HG02943 (cell line): ENCODE measurements around the gene PIGP.
A peak's percentile ranks its signal among the peaks of the same experiment; 100 is the strongest.
"Not testable (repeated sequence)": the region's sequence is repeated elsewhere in the genome, so short reads cannot be mapped to it uniquely, and the experiment has no call there.

Source experiments
- ATAC-seq: cut with Tn5 transposase; IDR thresholded peaks from one replicate; pipeline ENCODE4 v1.9.1; 2021; ENCODE audit warnings: mild to moderate bottlenecking, low read depth, moderate library complexity; ENCODE audit not compliant: unreplicated experiment

The PIGP gene

DNA sequence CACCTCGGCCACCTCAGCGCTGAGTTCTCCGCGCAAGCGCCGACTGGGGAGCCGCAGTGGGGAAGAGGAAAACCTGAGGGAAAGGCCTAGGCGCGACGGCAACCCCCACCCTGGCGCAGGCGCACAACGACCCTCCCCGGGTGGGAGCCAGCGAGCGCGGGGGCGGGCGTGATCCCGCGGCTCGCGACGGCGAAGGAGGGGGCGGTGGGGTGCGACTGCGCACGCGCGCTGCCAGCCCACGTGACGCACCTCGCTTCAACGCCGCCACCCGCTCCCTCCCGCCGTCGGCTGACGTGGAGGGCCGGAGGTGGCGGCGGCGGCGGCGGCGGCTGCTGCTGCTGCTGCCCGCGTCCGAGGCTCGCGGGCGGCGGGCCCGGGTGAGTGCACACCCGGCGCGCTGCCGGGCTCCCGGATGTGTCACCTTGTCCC, at the start of gene PIGP, which contains the start of gene TTC3:
TSS of gene PIGP (minus strand) at position 84 of the 429 bp plus-strand sequence. CDS start 556 bp downstream, outside the sequence.
TSS of gene TTC3 (plus strand) at position 267 of the 429 bp plus-strand sequence. CDS start 14,004 bp downstream, outside the sequence.
- peak; percentile 66 for ATAC-seq

DNA sequence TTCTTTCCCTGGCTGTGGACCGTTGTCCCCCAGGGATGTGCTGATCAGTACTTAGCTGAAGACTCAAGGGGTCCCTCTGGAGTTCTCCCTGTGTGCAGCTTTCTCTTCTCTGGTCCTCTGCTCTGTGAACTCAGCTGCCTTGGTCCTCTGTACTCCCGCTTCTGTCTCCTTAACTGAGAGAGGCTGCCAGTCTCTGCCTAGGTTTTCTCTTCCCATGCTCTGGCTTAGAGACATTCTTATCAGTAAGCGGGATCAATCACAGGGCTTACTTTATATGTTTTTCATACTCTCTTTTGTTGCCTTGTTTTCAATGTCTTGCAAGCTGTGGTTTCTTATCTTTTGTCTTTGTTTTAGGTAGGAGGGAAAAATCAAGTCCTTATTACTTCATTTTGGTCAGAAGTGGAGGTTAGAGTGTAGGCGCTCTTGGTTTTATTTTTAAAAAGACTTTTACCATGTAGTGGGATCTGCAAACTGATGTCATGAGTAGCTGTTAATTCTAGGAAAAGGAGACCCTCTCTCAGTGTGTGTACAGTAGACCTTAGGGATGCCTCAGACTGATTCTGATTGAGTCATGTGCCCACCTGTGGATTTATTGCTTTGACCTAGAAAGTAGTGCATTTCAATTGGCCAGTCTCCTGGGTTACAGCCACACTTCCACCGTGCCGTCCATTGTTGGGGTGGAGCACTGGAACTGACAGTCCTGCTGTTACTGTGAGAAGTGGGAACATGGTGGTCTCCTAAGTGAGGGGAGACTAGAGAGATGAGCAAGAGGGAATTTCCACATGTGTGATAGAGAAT, 46.7 kb upstream of the PIGP start:
- ATAC-seq = no peak

DNA sequence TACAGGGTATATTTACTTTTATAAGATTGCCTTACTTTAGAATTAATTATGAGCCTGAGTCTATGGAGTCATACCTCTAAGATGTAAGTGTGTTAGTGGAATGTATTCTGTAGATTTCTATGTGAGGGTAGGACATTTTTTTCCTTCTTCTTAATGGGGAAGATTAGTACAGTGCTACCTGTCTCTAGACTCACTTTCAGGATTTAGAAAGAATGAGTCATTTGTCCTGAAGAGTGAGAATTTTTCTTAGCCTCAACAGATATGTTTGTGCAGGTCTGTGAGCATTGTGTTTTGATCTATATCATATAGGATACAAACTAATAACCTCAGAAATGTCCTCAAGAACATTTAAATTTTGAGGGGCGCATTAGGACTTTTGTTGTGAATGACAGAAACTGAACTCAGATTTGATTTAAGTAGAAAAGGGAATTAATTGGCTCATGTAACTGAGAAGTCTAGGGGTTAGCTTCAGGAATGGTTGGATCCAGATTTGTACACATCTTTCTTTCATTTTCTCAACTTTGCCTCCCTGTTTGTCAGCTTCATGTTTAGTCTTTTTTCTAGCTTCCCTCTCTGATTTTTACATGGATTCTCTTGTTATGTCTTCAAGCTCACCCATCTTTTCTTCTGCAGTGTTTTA, 45.4 kb upstream of the PIGP start:
- ATAC-seq = no peak

DNA sequence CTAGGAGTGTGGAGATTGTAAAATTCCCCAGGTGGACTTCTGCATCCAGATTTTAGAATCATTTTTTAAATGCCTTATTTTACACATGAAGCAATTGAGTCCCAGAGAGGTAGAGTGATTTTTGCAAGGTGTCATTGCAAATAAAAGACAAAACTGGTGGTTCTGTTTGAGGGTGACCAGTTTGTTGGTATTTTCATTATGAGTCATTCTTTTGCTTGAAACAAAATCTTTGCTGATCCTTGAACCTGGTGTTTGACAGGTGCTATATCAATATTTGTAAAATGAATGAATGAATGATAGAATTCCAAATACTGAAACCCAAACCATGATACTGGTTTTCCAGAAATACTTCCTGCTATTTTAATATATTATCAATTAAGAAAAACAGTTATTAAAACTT, 44.3 kb upstream of the PIGP start:
- ATAC-seq = no peak

DNA sequence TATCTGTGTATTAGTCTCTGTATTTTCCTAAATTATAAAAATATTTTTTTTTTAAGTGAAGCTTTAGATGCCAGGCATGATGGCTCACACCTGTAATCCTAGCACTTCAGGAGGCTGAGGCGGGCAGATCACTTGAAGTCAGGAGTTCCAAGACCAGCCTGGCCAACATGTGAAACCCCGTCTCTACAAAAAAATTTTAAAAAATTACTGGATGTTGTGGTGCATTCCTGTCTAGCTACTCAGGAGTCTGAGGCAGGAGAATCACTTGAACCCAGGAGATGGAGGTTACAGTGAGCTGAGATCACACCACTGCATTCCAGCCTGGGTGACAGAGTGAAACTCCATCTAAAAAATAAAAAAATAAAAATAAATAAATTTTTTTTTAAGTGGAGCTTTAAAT, 43.6 kb upstream of the PIGP start:
- not testable (repeated sequence) for ATAC-seq

DNA sequence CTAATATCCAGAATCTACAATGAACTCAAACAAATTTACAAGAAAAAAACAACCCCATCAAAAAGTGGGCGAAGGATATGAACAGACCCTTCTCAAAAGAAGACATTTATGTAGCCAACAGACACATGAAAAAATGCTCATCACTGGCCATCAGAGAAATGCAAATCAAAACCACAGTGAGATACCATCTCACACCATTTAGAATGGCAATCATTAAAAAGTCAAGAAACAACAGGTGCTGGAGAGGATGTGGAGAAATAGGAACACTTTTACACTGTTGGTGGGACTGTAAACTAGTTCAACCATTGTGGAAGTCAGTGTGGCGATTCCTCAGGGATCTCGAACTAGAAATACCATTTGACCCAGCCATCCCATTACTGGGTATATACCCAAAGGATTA, 41.4 kb upstream of the PIGP start:
- not testable (repeated sequence) for ATAC-seq

DNA sequence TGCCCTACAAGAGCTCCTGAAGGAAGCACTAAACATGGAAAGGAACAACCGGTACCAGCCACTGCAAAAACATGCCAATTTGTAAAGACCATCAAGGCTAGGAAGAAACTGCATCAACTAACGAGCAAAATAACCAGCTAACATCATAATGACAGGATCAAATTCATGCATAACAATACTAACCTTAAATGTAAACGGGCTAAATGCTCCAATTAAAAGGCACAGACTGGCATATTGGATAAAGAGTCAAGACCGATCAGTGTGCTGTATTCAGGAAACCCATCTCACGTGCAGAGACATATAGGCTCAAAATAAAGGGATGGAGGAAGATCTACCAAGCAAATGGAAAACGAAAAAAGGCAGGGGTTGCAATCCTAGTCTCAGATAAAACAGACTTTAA, 38.2 kb upstream of the PIGP start:
- ATAC-seq = not testable (repeated sequence)

DNA sequence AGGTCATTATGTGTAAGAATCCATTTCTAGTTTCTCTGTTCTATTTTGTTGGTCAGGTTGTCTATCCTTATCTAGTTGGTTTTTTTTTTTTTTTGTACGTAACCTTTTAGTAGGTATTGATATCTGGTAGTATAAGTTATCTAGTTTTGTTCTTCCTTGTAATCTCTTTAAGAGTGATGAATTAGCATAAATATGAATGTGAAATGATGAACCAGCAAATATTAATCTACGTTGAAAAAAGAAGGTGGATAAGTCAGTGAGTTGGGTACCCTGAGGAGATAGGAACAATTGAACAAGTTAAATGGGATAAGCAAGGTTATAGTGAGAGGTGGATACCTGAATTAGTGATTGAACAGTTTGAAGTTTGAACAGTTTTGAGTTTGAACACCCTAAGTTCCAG, 34.1 kb upstream of the PIGP start:
- no peak for ATAC-seq

DNA sequence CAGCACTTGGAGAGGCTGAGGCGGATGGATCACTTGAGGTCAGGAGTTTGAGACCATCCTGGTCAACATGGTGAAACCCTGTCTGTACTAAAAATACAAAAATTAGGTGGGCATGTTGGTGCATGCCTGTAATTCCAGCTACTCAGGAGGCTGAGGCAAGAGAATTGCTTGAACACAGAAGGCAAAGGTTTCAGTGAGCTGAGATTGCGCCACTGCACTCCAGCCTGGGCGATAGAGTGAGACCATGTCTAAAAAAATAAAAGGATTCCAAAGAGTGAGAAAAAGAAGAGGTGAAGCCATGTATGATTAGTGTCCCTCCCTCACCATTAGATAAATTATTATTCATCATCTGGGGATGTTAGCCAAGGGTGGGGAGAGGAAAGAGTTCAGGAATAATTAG, 29.9 kb upstream of the PIGP start:
- not testable (repeated sequence) for ATAC-seq

DNA sequence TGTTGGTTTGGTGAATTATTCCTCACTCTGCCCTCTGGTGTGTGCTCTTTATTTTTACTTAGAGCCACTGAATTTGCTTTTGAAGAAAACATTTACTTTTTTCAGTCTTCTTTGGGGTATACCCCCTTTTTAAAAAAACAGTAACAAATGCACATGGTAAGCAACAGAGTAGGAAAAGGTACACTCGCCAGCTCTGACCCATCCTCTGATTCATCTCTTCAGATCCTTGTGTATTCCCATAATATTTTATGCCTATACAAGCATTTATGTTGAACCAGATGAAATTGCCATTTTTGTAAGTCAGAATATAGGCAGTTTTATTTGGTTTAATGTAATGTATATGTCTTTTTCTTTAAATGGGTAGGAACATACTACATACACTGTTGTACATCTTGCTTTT, 28.5 kb upstream of the PIGP start:
- no peak for ATAC-seq

DNA sequence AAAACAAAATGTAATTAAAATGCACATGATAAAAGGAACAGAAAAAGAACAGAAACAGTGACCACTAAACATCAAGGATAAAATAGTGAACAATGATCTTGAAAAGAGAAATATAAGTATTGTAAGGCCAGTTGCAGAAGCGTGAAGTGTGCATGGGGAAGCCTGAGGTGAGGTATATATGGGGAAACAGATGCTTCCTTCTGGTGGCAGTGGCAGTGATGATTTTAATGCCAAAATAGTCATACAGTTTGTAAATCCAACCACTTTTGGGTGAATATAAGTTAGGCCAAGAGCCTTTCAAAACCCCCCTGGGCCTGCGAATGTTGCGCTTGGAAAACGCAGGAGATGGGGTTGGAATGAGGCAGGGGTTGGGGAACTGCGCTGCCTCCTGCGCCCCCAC, 27.4 kb upstream of the PIGP start:
- ATAC-seq = no peak

DNA sequence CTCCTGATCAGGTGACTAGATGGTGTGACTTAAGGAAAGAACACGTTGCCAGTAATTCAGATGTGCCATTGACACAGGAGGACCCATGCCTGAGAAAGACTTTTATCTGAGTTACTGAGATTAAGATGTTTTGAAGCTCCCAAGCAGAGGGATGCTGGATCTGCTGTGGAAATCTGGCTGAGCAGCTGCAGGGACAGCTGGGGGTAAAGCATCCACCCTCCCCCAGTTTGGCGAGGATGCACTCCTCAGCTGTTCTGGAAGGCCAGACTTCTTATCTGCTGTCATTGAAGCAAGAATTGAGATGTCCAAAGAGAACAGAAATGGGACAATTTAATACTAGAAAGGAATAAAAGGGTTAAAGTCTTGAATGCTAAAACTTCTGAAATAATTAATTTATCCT, 25.9 kb upstream of the PIGP start:
- no peak for ATAC-seq

DNA sequence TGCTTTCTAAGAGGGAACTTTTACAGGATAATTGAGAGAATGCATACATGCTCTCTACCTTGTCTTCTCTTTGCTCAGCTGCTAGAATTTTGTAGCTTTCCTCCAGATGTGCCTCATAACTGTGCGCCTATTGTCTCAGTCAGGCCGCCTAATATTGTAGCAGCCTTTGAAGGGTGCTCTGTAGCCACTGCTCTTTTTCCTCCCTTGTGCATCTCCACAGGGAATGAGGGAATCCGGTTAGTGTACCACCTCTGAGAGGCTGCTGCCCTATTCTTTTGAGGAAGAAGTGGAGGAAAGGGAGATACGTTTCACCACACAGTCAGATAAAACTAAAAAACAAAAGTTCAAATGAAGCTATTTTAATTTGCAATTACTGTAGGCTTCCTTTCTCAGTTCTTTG, 22.9 kb upstream of the PIGP start:
- ATAC-seq = no peak

DNA sequence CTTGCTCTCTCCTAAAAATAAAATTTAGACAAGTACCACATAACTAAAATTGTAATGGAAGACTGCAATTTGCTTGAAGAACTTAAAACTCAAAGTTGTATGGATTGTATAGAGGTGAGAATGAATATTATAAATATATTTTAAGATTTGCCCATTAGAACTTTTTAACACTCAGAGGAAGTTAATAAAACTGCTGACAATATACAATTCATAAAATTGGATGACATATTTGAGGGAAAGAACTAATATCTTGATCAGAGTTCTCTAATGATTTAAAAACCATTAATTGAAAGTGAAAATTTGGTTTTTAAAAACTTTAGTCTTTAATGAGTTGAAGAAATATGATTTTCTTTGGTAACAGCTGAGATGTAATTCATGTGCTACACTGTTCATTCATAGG, 21.1 kb upstream of the PIGP start:
- no peak for ATAC-seq

DNA sequence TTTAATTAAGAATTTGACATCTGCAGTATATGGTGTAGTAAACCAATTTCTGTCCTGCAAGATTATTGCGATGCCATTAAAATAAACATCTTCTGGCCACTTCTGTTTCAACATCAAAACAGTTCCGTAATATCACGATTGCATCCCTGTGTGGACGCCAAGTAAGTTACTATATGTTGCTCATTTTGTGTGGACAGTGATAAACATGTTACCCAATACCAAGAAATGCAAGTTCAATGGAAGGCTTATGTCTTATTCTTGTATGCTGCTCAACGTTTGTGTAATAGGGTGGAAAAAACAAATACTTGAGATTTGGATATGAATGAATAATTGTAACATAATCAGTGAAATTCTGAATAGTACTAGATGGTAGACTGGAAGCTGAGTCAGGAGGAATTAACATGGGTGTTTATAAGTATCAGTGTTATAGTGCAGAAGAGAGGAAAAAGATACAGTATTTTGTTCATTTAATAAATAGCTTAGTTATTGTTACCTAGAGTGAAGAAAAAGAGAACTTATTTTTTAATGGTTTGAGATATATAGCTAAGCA, 15.4 kb upstream of the PIGP start:
- ATAC-seq = no peak

DNA sequence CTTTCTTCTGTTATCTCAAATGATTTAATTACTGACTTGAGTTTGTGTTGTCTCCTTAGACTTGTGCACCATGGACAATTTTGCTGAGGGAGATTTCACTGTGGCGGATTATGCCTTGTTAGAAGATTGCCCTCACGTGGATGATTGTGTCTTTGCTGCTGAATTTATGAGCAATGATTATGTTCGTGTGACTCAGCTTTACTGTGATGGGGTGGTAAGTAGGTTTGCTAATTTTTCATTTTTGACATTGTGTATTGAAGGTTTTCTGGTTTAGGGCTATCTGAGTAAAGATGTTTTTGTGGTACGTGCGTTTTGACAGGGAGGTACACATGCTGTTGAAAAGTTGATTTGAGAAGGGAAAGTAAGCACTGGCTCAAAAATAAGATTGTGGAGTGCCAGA, 14.3 kb upstream of the PIGP start:
- no peak for ATAC-seq

DNA sequence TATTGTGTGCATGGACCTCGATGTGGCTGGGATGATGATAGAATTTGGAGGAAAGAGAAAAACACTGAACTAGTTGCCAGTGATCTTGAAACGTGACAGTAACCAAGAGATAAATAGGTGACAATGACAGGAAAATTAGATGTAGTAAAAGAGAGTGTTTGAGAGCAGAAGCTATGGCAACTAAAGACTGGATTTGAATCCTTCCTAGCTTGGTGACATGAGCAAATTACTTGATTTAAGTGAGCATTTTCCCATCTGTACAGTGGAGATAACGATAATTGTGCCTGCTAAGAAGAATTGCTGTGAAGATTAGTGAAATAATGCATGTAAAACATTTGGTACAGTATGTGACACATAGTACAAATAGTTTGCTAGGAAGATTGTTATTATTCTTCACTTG, 12.9 kb upstream of the PIGP start:
- no peak for ATAC-seq

DNA sequence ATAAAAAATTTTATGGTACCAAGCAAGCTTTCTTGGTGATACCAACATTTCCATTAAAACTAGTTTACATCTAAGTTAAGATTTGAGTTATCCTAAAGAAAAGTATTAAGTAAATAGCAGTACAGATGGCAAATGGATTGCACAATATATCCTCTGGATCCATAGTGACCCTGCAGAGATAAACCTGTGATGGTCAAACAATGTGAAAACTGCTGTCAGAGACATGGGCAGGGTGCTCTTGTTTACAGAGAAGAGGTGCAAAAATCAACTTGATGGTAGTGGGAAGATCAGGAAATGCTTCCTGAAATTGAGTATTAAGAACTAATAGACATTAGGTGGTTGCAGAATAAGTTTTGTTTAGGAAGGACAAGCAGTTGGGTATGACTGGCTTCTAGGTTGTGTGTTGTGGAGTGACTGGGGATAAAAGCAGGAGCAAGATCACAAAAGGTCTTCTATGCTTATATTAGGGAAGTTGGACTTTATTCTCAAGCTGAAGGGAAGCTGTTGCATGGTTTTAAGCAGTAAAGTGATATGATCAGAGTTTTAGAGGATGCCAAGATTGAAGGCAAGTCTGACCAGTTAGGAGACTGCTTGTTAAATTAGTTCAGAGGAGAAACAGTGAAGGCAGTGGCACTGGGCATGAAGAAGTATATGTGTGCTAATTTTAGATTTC, 10.1 kb upstream of the PIGP start:
- ATAC-seq = no peak

DNA sequence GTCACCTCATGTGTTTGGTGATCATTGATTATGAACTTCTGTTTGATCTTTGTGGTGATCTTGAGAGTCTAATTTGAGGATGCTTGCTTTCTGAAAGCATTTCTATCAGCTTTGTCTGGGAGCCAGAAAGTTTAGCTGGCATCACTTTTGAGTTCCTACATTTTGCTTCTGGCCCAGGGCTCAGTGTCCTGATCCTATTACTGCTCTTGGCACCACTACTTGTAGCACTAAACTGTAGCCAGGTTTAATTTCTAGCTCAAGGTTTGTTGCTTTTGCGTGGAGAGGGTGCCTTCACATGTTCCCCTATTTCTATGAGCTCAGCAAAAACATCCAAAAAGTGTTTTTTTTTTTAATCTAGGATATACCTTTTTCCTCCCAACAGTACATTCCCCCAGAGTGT, 9.5 kb upstream of the PIGP start:
- no peak for ATAC-seq

DNA sequence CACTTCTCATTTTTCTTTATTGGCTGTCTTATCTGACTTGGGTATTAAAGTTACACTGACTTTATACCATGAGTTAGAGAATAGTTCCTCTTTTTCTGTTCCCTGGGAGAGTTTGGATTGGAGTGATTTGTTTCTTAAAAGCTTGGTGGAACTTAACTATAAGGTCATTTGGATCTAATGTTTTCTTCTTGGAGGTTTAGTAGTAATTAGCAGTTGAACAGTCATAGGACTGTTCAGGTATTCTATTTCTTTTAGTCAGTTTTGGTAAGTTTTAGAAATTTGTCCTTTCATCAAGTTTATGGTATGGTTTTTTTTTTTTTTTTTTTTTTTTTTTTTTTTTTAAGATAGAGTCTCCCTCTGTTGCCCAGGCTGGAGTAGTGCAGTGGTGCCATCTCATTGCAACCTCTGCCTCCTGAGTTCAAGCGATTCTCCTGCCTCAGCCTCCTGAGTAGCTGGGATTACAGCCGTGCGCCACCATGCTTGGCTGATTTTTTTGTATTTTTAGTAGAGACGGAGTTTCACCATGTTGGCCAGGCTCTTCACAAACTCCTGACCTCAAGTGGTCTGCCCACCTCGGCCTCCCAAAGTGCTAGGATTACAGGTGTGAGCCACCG, 6.4 kb upstream of the PIGP start:
- ATAC-seq = no peak

DNA sequence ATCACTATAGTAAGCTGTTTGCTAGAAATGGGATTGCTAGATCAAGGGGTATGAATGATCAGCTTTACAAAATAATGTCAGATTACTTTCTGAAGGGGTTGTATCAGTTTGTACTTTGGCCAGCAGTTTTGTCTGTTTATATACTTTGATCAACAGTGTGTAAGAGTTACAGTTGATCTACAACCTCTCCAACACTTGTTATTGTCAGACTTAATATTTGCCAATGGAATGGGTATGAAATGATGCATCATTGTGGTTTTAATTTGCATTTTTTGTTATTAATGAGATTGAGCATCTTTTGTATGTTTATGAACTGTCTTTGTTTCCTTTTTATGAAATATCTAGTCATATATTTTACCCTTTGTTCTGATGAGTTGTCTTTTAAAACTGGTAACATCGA, 4.5 kb upstream of the PIGP start:
- ATAC-seq = no peak
